ENCODE measurements around the gene ZBTB42.

Gene ZBTB42

GRCh38 chr14:104800771-104801519 lies at the start of gene ZBTB42:
Gene ZBTB42, plus strand, starts transcription at chr14:104801101. Its CDS starts 97 bp downstream, at chr14:104801198.
- peak; percentile 68 to 72 for DNase-seq

DNA sequence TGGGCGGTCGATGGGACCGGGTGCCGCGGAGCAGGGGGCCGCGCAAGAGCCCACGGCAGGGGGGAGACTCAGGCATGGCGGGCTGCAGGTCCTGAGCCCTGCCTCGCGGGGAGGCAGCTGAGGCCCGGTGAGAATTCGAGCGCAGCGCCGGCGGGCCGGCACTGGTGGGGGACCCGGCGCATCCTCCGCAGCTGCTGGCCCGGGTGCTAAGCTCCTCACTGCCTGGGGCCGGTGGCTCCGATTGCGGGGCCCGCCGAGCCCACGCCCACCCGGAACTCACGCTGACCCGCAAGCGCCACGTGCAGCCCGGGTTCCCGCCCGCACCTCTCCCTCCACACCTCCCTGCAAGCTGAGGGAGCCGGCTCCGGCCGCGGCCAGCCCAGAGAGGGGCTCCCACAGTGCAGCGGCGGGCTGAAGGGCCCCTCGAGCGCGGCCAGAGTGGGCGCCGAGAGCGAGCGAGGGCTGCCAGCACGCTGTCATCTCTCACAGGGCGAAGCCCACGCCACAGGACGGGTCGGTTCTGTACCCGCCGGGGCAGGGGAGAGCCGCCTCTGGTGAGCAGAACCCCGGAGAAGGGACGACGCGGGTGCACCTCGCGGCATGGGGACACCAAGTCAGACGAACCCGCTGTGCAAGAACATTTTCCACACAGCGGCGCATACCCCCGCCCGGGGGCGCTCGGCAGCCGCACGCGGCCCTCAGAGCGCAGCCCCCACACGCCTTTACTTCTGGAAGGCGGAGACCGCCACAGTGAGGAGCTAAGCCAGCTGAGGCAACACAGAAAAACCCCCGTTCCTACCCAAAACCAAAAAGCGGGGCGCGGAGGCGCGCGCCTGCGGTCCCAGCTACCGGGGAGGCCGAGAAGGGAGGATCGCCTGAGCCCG lies 49.1 kb upstream of the ZBTB42 start:
- DNase-seq = no peak

DNA sequence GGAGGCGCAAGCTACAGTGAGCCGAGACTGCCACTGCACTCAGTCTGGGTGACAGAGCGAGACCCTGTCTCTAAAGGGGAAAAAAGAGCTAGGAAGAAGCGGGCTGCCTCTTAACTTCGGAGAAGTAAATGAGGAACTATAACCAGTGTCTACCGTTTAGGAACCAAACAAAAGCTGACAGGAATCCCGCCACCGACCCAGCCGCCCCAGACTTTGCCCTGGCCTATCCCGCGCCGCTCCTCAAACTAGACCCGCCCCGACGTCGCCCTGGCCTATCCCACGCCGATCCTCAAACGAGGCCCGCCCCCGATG lies 48.5 kb upstream of the ZBTB42 start:
- no peak for DNase-seq

DNA sequence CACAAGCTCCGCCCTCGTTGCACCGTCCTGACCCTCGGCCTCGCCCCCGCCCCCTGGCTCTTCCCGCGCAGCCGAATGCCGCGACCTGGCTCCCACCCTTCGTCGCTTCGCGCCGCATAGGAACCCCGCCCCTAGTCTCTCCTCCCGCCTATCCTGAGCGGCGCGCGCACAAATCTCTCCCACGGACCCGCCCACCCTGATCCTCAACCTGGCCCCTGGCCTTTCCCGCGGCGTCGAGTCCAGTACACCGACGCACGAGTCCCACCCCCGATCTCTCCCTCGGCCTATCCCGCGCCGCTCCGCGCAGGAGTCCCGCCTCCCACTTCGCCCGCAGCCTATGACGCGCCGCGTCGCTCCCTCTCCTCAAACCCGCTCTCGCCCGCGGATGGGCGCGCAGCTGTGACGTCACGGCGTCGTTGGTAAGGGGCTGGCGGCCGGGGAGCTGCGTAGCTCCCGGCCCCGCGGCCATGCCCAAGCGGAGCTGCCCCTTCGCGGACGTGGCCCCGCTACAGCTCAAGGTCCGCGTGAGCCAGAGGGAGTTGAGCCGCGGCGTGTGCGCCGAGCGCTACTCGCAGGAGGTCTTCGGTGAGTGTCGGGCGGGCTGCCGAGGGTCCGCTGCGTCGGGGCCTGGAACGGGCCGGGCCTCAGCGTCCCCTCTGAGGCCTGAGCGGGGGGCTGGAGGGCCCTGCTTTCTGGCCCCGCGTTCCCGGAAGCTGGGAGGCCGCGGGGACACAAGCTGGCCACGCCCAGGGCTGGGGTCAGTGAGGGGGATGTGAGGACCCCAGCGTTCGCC lies 48.0 kb upstream of the ZBTB42 start, which contains the start of gene SIVA1:
TSS of gene SIVA1 (plus strand) at position 413 of the 793 bp plus-strand sequence. CDS start at position 468, 55 bp downstream.
- DNase-seq = peak; percentile 99 to 100

GRCh38 chr14:104753528-104754212 lies 47.2 kb upstream of the ZBTB42 start:
- DNase-seq = no peak

- no peak for DNase-seq
Measured at GRCh38 chr14:104754213-104754851, 46.6 kb upstream of the ZBTB42 start.

DNA sequence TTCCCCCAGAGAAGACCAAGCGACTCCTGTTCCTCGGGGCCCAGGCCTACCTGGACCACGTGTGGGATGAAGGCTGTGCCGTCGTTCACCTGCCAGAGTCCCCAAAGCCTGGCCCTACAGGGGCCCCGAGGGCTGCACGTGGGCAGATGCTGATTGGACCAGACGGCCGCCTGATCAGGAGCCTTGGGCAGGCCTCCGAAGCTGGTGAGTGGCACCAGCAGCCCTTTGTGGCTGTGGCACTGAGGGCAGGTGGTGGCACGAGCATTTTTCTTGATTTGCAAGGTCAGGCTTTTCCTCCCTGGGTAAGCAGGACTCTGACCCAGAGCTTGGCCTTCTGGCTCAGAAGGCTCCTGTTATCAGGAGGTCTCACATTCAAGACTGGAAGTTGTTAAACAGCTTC lies 45.3 kb upstream of the ZBTB42 start:
- no peak for DNase-seq

DNA sequence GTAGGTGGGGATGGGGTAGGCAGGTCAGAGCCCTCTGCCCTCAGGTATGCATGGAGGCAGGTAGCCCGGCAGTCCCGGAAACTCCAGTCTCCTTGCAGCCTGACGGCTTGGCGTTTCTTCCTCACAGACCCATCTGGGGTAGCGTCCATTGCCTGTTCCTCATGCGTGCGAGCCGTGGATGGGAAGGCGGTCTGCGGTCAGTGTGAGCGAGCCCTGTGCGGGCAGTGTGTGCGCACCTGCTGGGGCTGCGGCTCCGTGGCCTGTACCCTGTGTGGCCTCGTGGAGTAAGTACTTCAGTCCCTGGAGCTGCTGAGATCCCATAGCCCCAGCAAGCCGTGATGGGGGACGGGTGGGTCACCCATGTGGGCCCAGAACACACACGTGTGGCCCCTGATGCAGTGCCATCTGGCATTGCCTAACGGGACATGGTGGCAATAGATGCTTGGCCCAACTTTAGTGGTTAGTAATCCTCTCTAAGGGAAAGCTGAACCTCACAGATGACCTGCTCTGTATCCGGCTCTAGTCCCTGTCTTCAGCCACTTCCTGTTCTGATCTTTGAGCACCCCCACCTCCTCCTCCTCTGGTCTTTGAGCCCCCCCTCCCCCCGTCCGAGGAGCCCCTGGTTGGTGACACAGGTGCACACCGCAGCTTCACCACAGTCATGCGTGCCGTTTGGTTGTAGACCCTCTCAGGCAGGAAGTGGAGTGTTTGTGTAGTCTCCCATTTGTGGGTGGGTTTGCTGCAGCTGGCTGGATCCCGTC lies 44.2 kb upstream of the ZBTB42 start:
- DNase-seq = no peak

GRCh38 chr14:104757238-104757585 lies 43.7 kb upstream of the ZBTB42 start:
- DNase-seq = no peak

DNA sequence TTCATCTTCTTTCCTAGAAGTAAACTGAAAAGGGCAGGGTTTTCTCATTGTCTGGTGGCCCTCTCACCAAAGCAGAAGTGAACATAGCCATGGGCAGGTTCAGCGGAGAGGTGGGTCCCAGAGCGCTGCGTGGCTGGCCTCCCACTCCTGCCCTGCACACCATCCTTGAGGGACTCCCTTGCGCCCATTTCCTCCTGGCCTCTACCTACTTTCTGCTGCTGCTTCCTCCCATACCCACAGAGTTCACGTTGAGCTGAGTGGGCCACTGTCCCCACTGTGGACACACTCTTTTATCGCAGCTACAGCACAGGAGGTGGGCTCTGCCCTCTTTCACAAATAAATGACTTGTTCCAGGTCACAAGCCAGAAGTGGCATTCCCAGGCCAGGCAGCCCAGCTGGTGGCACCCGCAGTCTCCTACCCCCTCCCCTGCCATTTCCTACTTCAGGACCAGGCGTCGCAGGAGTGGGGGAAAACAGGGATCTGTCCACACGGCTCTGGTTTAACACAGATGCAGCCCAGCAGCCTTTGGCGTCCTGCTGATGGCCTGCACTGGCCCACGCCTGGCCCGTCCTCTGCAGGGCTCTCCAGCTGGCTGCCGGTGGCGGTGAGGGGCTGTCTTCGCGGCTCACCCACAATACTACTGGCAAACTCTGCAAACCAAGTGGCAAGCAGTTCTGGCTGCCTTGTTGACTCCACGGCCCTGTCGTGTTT lies 43.1 kb upstream of the ZBTB42 start:
- no peak for DNase-seq

DNA sequence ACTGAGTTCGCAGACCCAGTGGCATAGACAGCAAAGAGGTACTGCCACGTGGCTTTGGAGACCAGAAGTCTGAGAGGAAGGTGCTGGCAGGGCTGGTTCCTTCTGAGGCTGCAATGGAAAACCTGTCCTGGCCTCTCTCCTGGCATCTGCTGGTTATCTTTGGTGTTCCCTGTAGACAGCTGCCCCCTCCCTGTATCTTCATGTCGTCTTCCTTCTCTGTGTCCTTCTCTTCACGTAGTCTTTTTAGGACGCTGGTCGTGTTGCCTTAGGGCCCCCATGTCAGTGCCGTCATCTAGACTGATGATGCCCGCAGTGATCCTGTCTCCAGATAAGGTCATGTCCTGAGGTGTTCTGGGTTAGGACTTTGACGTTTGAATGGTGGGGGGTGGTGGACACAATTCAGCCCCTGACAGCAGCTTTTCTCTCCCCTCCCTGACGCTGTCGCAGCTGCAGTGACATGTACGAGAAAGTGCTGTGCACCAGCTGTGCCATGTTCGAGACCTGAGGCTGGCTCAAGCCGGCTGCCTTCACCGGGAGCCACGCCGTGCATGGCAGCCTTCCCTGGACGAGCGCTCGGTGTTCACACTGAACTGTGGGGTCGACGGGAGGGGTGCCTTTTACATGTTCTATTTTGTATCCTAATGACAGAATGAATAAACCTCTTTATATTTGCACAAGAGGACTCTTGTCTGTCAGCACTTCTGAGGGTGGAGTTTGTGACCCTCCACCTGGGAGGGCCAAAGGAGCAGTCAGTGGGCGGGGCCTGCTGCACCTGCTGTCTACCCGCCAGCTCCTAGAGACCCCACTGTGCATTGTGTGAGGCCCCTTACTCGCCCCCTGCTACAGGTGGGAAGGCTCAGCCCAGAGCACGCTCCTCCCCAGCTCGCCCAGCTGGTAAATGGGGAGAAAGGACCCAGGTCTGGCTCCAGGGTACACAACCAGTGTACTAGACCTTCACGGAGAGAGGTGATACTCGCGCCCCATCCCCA lies 41.6 kb upstream of the ZBTB42 start:
- no peak for DNase-seq

GRCh38 chr14:104765517-104765916 lies 35.4 kb upstream of the ZBTB42 start:
- DNase-seq = no peak

DNA sequence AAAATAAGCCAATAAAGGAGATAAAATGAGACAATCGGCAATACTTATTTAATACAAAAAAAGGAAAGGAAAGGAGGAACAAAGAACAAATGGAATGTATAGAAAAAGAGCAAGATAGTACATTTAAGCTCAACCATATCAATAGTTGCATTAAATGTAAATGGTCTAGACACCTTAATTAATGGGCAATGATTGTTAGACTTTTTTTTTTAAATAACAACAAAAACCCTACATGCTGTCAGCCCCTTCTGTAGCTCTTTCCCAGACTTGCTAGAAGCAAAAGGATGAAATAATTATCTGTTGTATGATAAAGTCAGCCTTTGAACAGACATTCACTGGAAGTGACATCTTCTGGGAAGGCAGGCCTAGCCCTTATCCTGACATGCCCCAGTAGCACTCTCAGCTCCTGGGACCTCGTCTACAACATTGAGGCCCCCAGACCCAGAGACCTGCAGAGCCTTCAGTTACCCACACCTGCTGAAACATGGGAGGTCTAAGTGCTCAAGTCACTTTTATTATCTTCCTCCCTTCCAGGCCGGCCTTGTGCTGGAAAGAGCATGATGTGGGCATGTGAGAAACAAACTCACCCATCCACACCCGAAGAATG lies 34.5 kb upstream of the ZBTB42 start:
- no peak for DNase-seq

DNA sequence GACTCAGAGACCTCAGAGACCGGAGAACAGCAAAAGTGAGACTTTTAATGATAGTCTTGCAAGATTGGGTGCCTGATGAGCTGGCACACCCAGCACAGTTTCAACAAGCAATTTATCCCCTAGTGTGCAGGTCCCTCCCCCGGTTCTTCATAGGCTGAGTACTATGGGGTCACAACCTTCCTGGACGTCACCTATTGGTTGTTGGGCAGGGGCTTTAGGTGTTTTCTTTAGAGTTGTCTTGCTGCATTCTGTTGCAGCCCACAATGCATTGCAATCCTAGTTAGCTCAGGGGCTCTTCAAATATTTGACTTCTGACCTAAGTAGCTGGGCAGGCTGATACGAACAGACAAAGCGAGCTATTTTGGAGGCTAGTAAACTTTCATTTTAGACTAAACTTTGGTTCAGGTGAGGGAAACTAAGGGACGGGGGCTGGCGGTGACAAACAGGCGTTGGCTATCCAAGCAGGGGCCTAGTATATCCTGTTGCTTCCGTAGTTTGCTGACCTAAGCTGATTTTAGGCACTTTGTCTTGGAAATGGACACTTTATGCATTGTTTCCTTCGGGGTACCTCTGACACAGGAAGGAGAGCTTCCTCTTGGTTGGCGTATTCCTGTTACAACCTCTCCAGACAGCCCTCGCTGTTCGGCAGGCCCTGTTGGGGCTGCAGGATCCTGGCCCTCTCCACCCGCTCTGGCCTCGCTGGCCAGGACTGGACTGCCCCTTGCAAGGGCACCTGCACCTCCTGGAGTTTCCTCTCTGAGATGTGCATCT lies 33.9 kb upstream of the ZBTB42 start:
- DNase-seq = no peak

GRCh38 chr14:104767634-104767918 lies 33.3 kb upstream of the ZBTB42 start:
- no peak for DNase-seq

DNA sequence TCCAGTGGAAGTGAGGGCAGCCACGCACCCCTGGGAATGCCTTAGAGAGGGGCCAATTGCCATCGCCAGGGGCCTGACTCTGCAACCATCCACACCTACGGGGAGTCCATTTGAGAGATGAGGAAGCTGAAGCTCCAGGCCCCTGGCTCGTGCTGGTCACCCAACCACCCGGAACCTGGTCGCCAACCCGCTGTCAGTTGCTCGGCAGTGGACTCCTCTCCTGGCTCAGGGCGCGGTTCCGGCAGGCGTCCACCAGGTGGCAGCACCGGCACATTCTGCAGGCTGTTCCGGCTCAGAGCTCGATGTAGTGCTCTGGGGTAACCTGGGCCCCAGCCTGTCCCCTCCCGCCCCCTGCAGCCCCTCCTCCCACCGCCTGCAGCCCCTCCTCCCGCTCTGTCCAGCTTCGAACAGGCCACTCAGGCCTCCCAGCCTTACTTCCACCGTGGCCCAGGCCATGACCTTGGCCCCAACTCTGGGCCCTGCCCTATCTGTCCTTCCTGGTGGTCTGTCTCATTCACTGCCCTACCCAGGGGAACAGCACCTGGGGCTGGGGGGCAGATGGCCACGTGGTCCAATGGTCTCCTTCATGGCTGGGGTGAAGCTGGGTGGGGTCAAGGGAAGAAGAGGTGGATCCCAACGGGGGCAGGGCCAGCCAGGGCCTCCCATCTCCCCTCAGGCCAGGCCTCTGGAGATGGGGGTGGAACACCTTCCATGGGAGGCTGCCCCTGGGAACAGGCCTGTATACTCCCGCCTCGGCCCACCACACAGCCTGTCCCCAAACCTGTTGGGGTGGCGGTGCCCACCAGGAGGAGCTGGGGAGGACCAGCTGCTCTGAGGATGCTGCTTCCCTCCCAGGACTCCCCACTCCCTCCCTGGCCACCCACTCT lies 32.2 kb upstream of the ZBTB42 start:
- DNase-seq = peak; percentile 83 to 96

- DNase-seq = no peak
Measured at GRCh38 chr14:104769324-104770071, 31.4 kb upstream of the ZBTB42 start.
